Esophagus squamous epithelium (tissue), 5 donors: ENCODE data around the gene AFDN. TPM values are rescaled to one million over a fixed set of nuclear protein-coding genes. Genes with fewer than 3 reads are reported as not detected.

Source experiments
- DNase-seq: peaks from one replicate; lab custom pipeline; 2025; lab: John Stamatoyannopoulos, UW
- H3K27ac ChIP-seq, 4 donors: fragments of 200-600 bp; sonication (generic); one replicate each; pipeline ENCODE4 v1.5.1; 2016 to 2019; ENCODE audit warnings: mild to moderate bottlenecking in 1 of 4
- H3K27me3 ChIP-seq, 4 donors: fragments of 200-600 bp; sonication (generic); 1 replicate in 3 of 4; 2 replicates in 1 of 4; pipeline versions ENCODE4 v1.5.1 to v1.6.0; 2017 to 2021; ENCODE audit warnings: antibody characterized with exemption in 1 of 4
- H3K36me3 ChIP-seq, 3 donors: fragments of 200-600 bp; sonication (generic); one replicate each; pipeline ENCODE4 v1.5.1; 2016 to 2019
- H3K4me1 ChIP-seq, 3 donors: fragments of 200-600 bp; sonication (generic); one replicate each; pipeline ENCODE4 v1.5.1; 2017 to 2019
- H3K4me3 ChIP-seq, 4 donors: fragments of 200-600 bp; sonication (generic); 1 replicate in 3 of 4; 2 replicates in 1 of 4; pipeline ENCODE4 v1.5.1; 2016 to 2019; ENCODE audit warnings: mild to moderate bottlenecking in 2 of 4, moderate library complexity in 1 of 4
- H3K9me3 ChIP-seq, 3 donors: fragments of 200-600 bp; sonication (generic); one replicate each; pipeline ENCODE4 v1.5.1; 2016 to 2019
- CTCF ChIP-seq, 6 experiments: fragments of 450-650 bp in 4 of 6; fragments of 200-600 bp in 2 of 6; sonication (generic) in 2 of 6; IDR thresholded peaks; one replicate each; pipeline ENCODE4 v1.5.1; 2016 to 2019; ENCODE audit warnings: antibody characterized with exemption in 6 of 6, mild to moderate bottlenecking in 4 of 6, moderate library complexity in 4 of 6
- POLR2A ChIP-seq, 4 donors: fragments of 450-650 bp; IDR thresholded peaks; one replicate each; pipeline ENCODE4 v1.6.1; 2017; ENCODE audit warnings: antibody characterized with exemption in 4 of 4, mild to moderate bottlenecking in 4 of 4, moderate library complexity in 3 of 4
- WGBS, 2 donors: methylation state at CpG; one replicate each; pipeline ENCODE4 v1.1.5; 2018; 5-methylcytosine and 5-hydroxymethylcytosine counted together
- intact Hi-C: fragments of 100-400 bp; cut with DNase I; formaldehyde crosslinking; loops from one replicate; pipeline ENCODE4 v1.15.0; 2022
- total RNA-seq, 4 donors: library from RNA; depleted of rRNA; stranded (reverse); fragments of >200 nt; gene quantifications; one replicate each; pipeline ENCODE4 v1.1.0, GENCODE V29; 2016
- donor health status: DM: yes; HTN: yes; CAD: no.

The AFDN gene
- total RNA-seq, 4 donors from 2014 or later, result 93.8 to 250 (median 204) TPM

- H3K27ac ChIP-seq, result no peak overlapping the region
- DNase-seq, result no peak
- 43 to 68% methylated on average over 9 of the region's 11 CpGs for WGBS, 2 donors
These were observed 35.5 kb upstream of the AFDN start for GRCh38 chr6:167791091-167791779.

GRCh38 chr6:167791780-167792478 lies 34.8 kb upstream of the AFDN start:
- Histone ChIP-seq H3K9me3 (no peaks in the 10 kb centered on the region), H3K4me1 (peaks cover 6 to 13% (median 8%) of the 10 kb centered on the region in 3 donors), H3K36me3 (no peaks in the 10 kb centered on the region), H3K27ac (no peak overlapping the region), H3K27me3 (peaks cover 0 to 47% (median 0%) of the 10 kb centered on the region in 4 donors), H3K4me3 (no peak overlapping the region)
- WGBS, 2 donors, result 65 to 86% methylated on average over 6 to 13 of the region's 13 CpGs
- TF ChIP-seq CTCF (IDR thresholded peaks at IDR 0.05) (no peak), POLR2A (IDR thresholded peaks at IDR 0.05) (no peak)
- DNase-seq, result no peak
- intact Hi-C loops, result no loop called here

More at GRCh38 chr6:167791091-167791779, 35.5 kb upstream of the AFDN start:
- TF ChIP-seq POLR2A (IDR thresholded peaks at IDR 0.05) (no peak), CTCF (IDR thresholded peaks at IDR 0.05) (no peak)
- no peak overlapping the region for H3K4me3 ChIP-seq
- peaks cover 0 to 6% (median 4%) of the 10 kb centered on the region in 3 donors for H3K4me1 ChIP-seq
- no peaks in the 10 kb centered on the region for H3K9me3 ChIP-seq
- intact Hi-C loops, result no loop called here
- no peaks in the 10 kb centered on the region for H3K36me3 ChIP-seq
- peaks cover 0 to 40% (median 0%) of the 10 kb centered on the region in 4 donors for H3K27me3 ChIP-seq

GRCh38 chr6:167793421-167793820 lies 33.3 kb upstream of the AFDN start:
- Histone ChIP-seq H3K9me3 (no peaks in the 10 kb centered on the region), H3K27me3 (peaks cover 0 to 62% (median 0%) of the 10 kb centered on the region in 4 donors), H3K36me3 (no peaks in the 10 kb centered on the region), H3K27ac (no peak overlapping the region), H3K4me1 (peaks cover 6 to 17% (median 8%) of the 10 kb centered on the region in 3 donors), H3K4me3 (no peak overlapping the region)
- intact Hi-C loops, result no loop called here
- TF ChIP-seq CTCF (IDR thresholded peaks at IDR 0.05) (no peak), POLR2A (IDR thresholded peaks at IDR 0.05) (no peak)
- no peak for DNase-seq
- WGBS, 2 donors, result 49 to 70% methylated on average over 9 of the region's 9 CpGs

- intact Hi-C loops, result no loop called here
- TF ChIP-seq CTCF (IDR thresholded peaks at IDR 0.05), result no peak
- no peak for TF ChIP-seq POLR2A (IDR thresholded peaks at IDR 0.05)
- Histone ChIP-seq H3K4me1 (peaks cover 6 to 22% (median 8%) of the 10 kb centered on the region in 3 donors), H3K27me3 (peaks cover 0 to 66% (median 0%) of the 10 kb centered on the region in 4 donors), H3K36me3 (no peaks in the 10 kb centered on the region), H3K9me3 (no peaks in the 10 kb centered on the region), H3K4me3 (no peak overlapping the region), H3K27ac (no peak overlapping the region)
- no peak for DNase-seq
- 82 to 89% methylated on average over 15 to 18 of the region's 18 CpGs for WGBS, 2 donors
These were observed 32.3 kb upstream of the AFDN start for GRCh38 chr6:167794161-167795157.
